ENCODE results near the gene NDUFAB1. TPM values are rescaled to one million over a fixed set of nuclear protein-coding genes. Genes with fewer than 3 reads are reported as not detected.
"Not testable (repeated sequence)": the region's sequence is repeated elsewhere in the genome, so short reads cannot be mapped to it uniquely, and the experiment has no call there.

Gene NDUFAB1
- total RNA-seq, 4 donors from 2014 or later = 68.5 to 135 (median 95.1) TPM

GRCh38 chr16:23554536-23554935, 41.6 kb downstream of the NDUFAB1 start:
- no peaks in the 10 kb centered on the region for H3K27me3 ChIP-seq
- no peak for TF ChIP-seq CTCF (IDR thresholded peaks at IDR 0.05)
- no peak for TF ChIP-seq POLR2A (IDR thresholded peaks at IDR 0.05)
- no peak for DNase-seq
- H3K9me3 ChIP-seq = no peaks in the 10 kb centered on the region
- intact Hi-C loops (cut with DNase I) = no loop called here
- H3K27ac ChIP-seq = no peak overlapping the region
- H3K36me3 ChIP-seq = peaks cover 23 to 27% of the 10 kb centered on the region in 2 donors
- 91 to 93% methylated on average over 3 of the region's 3 CpGs for WGBS, 2 donors
- H3K4me3 ChIP-seq (replicated peaks in 1 of 3) = no peak overlapping the region
- peaks cover 13 to 17% of the 10 kb centered on the region in 2 donors for H3K4me1 ChIP-seq

- H3K9me3 ChIP-seq = no peaks in the 10 kb centered on the region
- TF ChIP-seq CTCF (IDR thresholded peaks at IDR 0.05) (no peak), POLR2A (IDR thresholded peaks at IDR 0.05) (no peak)
- no peak for DNase-seq
- H3K4me1 ChIP-seq = peaks cover 0 to 4% of the 10 kb centered on the region in 2 donors
- H3K4me3 ChIP-seq (replicated peaks in 1 of 3) = no peak overlapping the region
- intact Hi-C loops (cut with DNase I) = no loop called here
- no peaks in the 10 kb centered on the region for H3K27me3 ChIP-seq
- H3K27ac ChIP-seq = no peak overlapping the region
- peaks cover 37 to 40% of the 10 kb centered on the region in 2 donors for H3K36me3 ChIP-seq
- WGBS, 2 donors = 81 to 86% methylated on average over 6 of the region's 6 CpGs
Observed at GRCh38 chr16:23552161-23552560, 44.0 kb downstream of the NDUFAB1 start.

- Histone ChIP-seq H3K4me3 (replicated peaks in 1 of 3) (no peak overlapping the region), H3K27me3 (no peaks in the 10 kb centered on the region), H3K27ac (no peak overlapping the region), H3K4me1 (no peaks in the 10 kb centered on the region), H3K9me3 (no peaks in the 10 kb centered on the region), H3K36me3 (peaks cover 43 to 56% of the 10 kb centered on the region in 2 donors)
- TF ChIP-seq POLR2A (IDR thresholded peaks at IDR 0.05) (no peak), CTCF (IDR thresholded peaks at IDR 0.05) (no peak)
- intact Hi-C loops (cut with DNase I) = no loop called here
- no peak for DNase-seq
- WGBS, 2 donors = 97 to 100% methylated on average over 5 of the region's 5 CpGs
Observed at GRCh38 chr16:23549938-23550337, 46.2 kb downstream of the NDUFAB1 start.

GRCh38 chr16:23544436-23544835, 51.7 kb downstream of the NDUFAB1 start:
- intact Hi-C loops (cut with DNase I) = no loop called here
- Histone ChIP-seq H3K4me1 (no peaks in the 10 kb centered on the region), H3K27ac (no peak overlapping the region), H3K4me3 (replicated peaks in 1 of 3) (no peak overlapping the region), H3K9me3 (no peaks in the 10 kb centered on the region), H3K36me3 (peaks cover 28 to 57% of the 10 kb centered on the region in 2 donors), H3K27me3 (no peaks in the 10 kb centered on the region)
- TF ChIP-seq POLR2A (IDR thresholded peaks at IDR 0.05) (no peak), CTCF (IDR thresholded peaks at IDR 0.05) (no peak)
- 95 to 100% methylated on average over 7 to 14 of the region's 14 CpGs for WGBS, 2 donors
- no peak for DNase-seq

GRCh38 chr16:23540817-23541178, 55.3 kb downstream of the NDUFAB1 start:
- H3K4me3 ChIP-seq (replicated peaks in 1 of 3); DNase-seq; intact Hi-C loops (cut with DNase I); H3K27ac ChIP-seq; H3K27me3 ChIP-seq; H3K4me1 ChIP-seq; H3K9me3 ChIP-seq: not testable (repeated sequence)
- peaks cover 14 to 35% of the 10 kb centered on the region in 2 donors for H3K36me3 ChIP-seq
- WGBS, 2 donors = 91 to 94% methylated on average over 3 of the region's 3 CpGs

Data from thyroid gland (tissue), 4 donors.